ENCODE measurements around the gene OR2AT4.
"Not testable (repeated sequence)": the region's sequence is repeated elsewhere in the genome, so short reads cannot be mapped to it uniquely, and the experiment has no call there.

Gene OR2AT4

GRCh38 chr11:75100314-75100713 lies 3.6 kb upstream of the OR2AT4 start:
- Histone ChIP-seq H3K4me3 (ENCODE audit: low read depth in 1 of 2, low read length in 1 of 2) (no peak overlapping the region), H3K27ac (no peak overlapping the region), H3K27me3 (peaks cover 36% of the 10 kb centered on the region), H3K9me3 (no peaks in the 10 kb centered on the region), H3K36me3 (no peaks in the 10 kb centered on the region), H3K4me1 (ENCODE audit: control insufficient read depth in 1 of 2, insufficient read depth in 1 of 2, low read depth in 1 of 2, low read length in 1 of 2) (no peaks in the 10 kb centered on the region)
- no peak for TF ChIP-seq CTCF (IDR thresholded peaks at IDR 0.05)

GRCh38 chr11:75099635-75100034 lies 3.0 kb upstream of the OR2AT4 start:
- no peaks in the 10 kb centered on the region for H3K36me3 ChIP-seq
- no peak for TF ChIP-seq CTCF (IDR thresholded peaks at IDR 0.05)
- no peaks in the 10 kb centered on the region for H3K9me3 ChIP-seq
- H3K27me3 ChIP-seq, result peaks cover 43% of the 10 kb centered on the region
- H3K27ac ChIP-seq, result no peak overlapping the region
- no peak overlapping the region for H3K4me3 ChIP-seq (ENCODE audit: low read depth in 1 of 2, low read length in 1 of 2)
- H3K4me1 ChIP-seq (ENCODE audit: control insufficient read depth in 1 of 2, insufficient read depth in 1 of 2, low read depth in 1 of 2, low read length in 1 of 2), result no peaks in the 10 kb centered on the region

- not testable (repeated sequence) for H3K4me1 ChIP-seq (ENCODE audit: control insufficient read depth in 1 of 2, insufficient read depth in 1 of 2, low read depth in 1 of 2, low read length in 1 of 2)
Observed at GRCh38 chr11:75098835-75099439, 2.3 kb upstream of the OR2AT4 start.

GRCh38 chr11:75098181-75098580 lies 1.5 kb upstream of the OR2AT4 start:
- H3K27ac ChIP-seq; H3K4me1 ChIP-seq (ENCODE audit: control insufficient read depth in 1 of 2, insufficient read depth in 1 of 2, low read depth in 1 of 2, low read length in 1 of 2); H3K36me3 ChIP-seq; H3K4me3 ChIP-seq (ENCODE audit: low read depth in 1 of 2, low read length in 1 of 2); H3K9me3 ChIP-seq: not testable (repeated sequence)
- peaks cover 47% of the 10 kb centered on the region for H3K27me3 ChIP-seq

More at GRCh38 chr11:75098835-75099439, 2.3 kb upstream of the OR2AT4 start:
- not testable (repeated sequence) for H3K36me3 ChIP-seq; H3K4me3 ChIP-seq (ENCODE audit: low read depth in 1 of 2, low read length in 1 of 2); H3K27ac ChIP-seq; H3K9me3 ChIP-seq
- H3K27me3 ChIP-seq, result peaks cover 47% of the 10 kb centered on the region

- Histone ChIP-seq H3K4me3 (ENCODE audit: low read depth in 1 of 2, low read length in 1 of 2) (no peak overlapping the region), H3K36me3 (no peaks in the 10 kb centered on the region), H3K4me1 (ENCODE audit: control insufficient read depth in 1 of 2, insufficient read depth in 1 of 2, low read depth in 1 of 2, low read length in 1 of 2) (no peaks in the 10 kb centered on the region), H3K27ac (no peak overlapping the region), H3K27me3 (peaks cover 47% of the 10 kb centered on the region), H3K9me3 (no peaks in the 10 kb centered on the region)
- TF ChIP-seq CTCF (IDR thresholded peaks at IDR 0.05), result no peak
Observed at GRCh38 chr11:75097173-75097557, 489 bp upstream of the OR2AT4 start.

- not testable (repeated sequence) for H3K36me3 ChIP-seq; H3K27ac ChIP-seq; H3K4me3 ChIP-seq (ENCODE audit: low read depth in 1 of 2, low read length in 1 of 2); H3K9me3 ChIP-seq; H3K4me1 ChIP-seq (ENCODE audit: control insufficient read depth in 1 of 2, insufficient read depth in 1 of 2, low read depth in 1 of 2, low read length in 1 of 2)
- H3K27me3 ChIP-seq, result peaks cover 22% of the 10 kb centered on the region
Observed at GRCh38 chr11:75094382-75094781, 2.3 kb downstream of the OR2AT4 start.

- no peak for TF ChIP-seq CTCF (IDR thresholded peaks at IDR 0.05)
- Histone ChIP-seq H3K27ac (no peak overlapping the region), H3K4me1 (ENCODE audit: control insufficient read depth in 1 of 2, insufficient read depth in 1 of 2, low read depth in 1 of 2, low read length in 1 of 2) (no peaks in the 10 kb centered on the region), H3K36me3 (no peaks in the 10 kb centered on the region), H3K4me3 (ENCODE audit: low read depth in 1 of 2, low read length in 1 of 2) (no peak overlapping the region), H3K27me3 (peaks cover 41% of the 10 kb centered on the region), H3K9me3 (no peaks in the 10 kb centered on the region)
Observed at GRCh38 chr11:75090671-75091177, 6.0 kb downstream of the OR2AT4 start.
